CD4-positive, alpha-beta T cell treated with Interleukin-17A for 1 hour (primary cell): ENCODE results near the gene NBEA.

Source experiments
- DNase-seq: peaks from one replicate; pipeline ENCODE4 v3.0.0-alpha.2; 2020

The NBEA gene

GRCh38 chr13:35524171-35524570 lies 582.1 kb downstream of the NBEA start:
- DNase-seq, result no peak

DNA sequence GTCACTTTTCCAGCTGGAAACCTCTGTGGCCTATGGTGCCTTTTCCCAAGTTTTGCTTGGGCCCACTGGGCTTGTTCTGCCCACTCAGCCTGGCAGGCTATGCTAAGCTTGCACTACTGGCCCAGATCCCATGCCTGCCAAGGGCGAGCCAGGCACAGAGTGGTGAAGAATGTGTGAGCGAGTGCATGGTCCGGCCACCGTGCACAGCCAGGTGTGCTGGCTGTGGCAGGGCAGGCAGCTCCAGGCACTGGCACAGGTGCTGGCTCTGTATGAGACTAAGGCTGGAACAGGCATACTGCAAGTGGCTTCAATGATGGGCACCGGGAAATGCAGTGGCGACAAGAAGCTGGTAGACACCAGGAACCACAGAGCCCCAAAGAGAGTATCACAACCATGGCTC lies 584.5 kb downstream of the NBEA start:
- DNase-seq, result no peak

DNA sequence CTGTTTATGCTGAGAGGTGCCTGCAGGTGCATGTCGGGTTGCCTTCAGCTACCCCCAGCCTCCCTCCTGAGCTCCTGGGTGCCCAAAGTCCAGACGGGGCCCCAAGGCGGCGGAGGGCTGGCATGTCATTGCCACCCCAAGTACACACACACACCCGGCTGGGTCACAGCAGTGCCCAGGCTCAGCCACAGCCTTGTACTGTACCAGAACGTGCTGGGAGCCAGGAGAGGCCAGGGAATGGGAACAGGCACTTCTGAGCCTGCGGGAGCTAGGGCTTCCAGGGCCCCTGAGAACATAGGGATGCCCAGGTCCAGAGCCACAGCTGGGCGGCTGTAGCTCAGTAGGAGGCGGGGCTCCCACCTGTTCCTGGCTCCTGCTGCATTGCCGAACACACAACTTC lies 585.4 kb downstream of the NBEA start:
- DNase-seq, result no peak

DNA sequence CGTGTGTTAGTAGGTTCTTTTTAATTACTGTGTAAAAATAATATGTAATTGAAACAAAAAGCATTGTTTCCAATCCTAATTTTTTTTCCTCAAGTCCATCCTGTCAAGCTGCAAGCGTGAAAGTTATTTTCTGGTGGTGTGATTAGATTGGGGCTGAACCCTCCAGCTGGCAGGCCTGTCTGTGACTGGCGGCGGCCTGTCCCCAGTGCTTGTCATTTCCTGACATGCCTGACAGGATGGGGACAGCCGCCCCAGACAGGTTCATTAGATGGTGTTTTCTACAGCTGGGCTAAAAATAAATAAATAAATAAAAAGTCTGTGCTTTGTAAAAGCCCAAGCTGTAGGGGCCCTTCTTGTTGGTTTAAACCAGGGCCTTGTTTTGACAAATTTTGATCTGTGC lies 588.1 kb downstream of the NBEA start:
- no peak for DNase-seq

GRCh38 chr13:35530581-35530980 lies 588.5 kb downstream of the NBEA start:
- no peak for DNase-seq

DNA sequence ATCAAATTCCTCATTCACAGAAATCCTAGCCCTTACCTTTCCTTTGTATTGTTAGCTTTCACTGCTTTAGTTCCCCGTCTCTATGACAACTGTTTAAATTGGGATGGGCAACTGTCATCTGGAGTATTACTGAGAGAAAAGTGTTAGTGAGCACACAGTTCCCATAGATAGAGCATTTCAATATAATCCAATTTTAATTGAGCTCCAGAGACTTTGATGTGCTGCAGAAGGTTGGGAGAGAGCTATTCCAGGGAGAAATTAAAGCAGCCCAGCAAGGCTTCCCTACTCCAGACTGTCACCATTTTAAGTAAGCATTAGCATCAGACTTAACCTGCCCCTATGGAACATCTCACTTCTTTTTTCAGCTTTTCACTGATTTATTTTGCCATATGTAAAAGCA lies 589.5 kb downstream of the NBEA start:
- no peak for DNase-seq

- DNase-seq, result no peak
Observed at GRCh38 chr13:35534343-35534742, 592.3 kb downstream of the NBEA start.

DNA sequence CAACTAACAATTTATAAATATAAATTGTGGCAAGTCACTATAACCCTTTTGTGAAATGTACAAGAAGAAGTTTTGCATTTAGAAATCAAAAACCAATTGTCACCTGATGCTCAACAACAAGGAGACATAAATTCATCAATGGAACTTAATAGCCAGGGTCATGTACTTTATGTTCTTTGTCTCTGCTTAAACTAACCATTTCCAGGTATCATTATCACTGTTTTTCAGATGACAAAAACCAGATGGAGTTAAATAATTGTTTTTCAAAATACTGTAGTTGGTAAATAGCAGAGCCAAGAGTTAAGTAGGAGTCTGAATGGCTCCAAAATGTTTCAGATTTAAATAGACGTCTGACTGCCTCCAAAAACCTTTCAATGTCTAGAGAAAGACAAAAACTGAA lies 606.7 kb downstream of the NBEA start:
- no peak for DNase-seq

- no peak for DNase-seq
Observed at GRCh38 chr13:35549481-35549880, 607.4 kb downstream of the NBEA start.

DNA sequence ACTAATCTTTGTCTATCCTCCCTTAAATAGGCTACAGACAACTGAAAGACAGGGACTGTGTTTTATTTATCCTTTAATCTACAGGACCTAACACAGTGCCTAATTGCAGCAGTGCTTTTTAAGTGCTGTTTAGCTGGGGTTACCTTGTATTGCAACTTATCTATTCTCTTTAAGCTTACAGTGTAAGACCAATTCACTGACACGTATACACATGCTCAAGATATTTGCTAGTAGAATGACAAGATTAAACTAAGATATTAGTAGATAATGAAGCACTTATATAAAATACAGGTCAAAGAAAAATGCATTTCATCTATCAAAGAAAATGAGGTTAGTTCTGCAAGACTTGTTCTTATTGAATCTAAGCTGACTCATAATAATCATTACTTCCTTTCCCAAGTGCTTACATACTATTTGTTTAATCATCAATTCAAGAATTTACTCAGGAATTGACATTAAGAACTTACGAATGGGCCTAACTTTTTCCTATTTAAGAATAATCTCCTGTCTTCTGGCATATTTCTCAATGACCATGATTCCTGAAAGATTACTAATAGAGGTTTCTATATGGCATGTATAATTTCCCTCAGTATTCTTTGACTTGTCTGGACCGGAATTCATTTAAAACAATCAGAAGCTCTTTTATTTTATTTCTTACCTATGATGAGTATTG lies 610.2 kb downstream of the NBEA start:
- DNase-seq, result no peak

DNA sequence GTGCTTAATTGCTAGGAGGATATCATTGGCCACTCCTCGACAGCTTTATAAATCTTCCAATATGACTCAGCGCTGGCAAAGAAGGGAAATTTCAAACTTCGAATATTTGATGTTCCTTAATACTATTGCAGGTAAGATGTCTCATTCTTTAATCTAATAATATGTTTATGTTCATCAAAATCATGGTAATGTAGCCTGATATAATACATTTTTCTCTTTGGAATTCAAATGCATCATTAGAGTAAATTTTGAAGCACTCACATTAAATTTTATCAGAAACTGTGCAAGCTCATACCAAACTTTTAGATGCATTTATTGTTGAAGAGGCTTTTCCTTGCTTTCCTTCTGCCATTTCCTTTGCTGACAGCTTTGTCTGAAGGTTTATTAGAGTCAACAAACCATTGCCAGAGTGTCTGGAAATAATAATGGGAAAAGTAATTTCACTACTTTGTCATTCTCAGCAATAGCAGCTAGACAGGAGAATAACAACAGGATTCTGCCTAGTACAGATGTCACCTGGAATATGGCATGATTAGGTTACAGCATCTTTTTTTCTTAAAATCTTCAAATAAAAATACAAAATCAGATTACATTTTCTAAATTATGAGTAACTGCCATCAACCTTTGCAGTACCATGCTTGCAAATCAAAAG lies 613.0 kb downstream of the NBEA start:
- DNase-seq, result no peak

DNA sequence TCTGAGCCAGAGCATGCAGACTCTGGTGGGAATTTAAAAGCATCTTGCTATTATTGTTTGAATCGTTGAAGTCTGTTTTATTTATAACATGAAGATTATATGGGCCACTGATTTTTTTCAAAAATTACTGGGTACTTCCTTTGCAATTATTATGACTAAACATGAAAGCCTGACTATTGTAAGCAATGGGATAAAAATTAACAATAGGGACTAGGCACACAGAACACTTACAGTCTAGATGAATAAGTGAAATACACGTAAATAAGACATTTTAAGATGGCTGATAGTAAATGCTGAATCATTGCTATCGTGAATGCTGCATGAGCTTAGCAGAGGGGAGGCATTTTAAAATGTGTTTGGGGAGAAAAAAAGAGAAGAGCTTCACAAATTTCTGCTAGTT lies 615.4 kb downstream of the NBEA start:
- DNase-seq, result no peak

GRCh38 chr13:35561540-35561939 lies 619.5 kb downstream of the NBEA start:
- no peak for DNase-seq

DNA sequence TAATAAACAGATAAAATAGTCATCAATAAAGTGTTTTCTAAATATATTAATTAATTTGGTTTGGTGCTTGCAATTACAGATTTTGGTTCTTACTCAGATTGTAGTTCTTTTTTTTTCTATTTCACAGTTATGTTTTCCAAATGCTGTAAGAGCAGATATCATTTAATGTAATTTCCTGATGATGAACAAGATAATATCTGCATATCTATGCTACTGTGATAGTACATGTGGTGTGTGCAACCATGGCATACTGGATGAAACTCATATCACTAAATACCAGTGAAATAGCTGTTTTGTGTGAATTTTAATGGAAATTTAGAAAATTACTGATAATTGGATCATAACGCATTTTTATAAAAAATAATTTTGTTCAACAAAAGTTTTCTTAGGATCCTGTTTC lies 623.2 kb downstream of the NBEA start:
- DNase-seq, result no peak

- no peak for DNase-seq
Observed at GRCh38 chr13:35566340-35566739, 624.3 kb downstream of the NBEA start.

DNA sequence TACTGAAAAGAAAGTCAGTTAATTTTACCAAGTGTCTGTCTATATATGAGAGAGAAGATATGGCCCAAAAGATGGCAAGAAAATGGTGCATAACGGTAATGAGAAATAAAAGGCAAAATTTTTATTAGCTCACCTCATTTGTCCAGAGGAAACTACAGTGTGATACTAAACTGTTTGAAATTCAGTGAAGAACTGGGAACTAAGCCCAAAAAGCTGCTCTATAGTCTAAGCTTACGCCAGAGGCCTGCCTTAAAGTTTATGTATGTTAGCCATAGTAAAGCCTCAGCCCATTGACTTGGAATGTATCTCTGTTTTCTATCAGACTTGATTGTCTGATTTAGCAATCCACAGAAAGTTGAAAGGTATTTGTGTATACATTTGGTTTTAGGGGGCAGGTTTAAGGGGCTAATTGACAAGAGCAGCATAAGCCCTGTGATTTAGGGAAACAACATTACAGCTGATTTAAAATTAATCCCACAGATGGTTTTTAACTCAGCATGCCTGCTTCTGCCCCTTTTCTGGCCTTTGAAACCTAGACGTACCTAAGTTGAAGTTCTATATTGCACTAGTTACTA lies 625.4 kb downstream of the NBEA start:
- DNase-seq, result no peak

- no peak for DNase-seq
Observed at GRCh38 chr13:35573639-35574038, 631.6 kb downstream of the NBEA start.

GRCh38 chr13:35592457-35592856 lies 650.4 kb downstream of the NBEA start:
- DNase-seq, result no peak

GRCh38 chr13:35593651-35594050 lies 651.6 kb downstream of the NBEA start:
- DNase-seq, result no peak

DNA sequence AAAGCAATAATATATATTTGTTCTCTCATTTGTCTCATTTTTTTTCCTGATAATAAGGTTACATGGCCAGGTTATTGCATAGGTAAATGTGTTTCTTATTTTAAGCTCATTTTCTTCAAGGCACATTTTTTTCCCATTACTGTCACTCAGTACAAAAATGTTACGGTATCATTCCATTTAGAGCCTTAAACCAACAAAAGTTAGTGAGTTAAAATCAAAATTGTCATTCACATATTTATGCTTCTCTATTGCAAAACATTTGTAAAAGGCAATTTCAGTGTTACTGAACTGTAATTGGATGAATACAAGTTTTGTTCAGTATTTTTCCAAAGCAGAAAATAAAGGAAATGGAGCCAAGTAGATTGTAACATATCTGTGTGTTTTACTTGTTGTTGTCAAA lies 652.0 kb downstream of the NBEA start:
- no peak for DNase-seq

DNA sequence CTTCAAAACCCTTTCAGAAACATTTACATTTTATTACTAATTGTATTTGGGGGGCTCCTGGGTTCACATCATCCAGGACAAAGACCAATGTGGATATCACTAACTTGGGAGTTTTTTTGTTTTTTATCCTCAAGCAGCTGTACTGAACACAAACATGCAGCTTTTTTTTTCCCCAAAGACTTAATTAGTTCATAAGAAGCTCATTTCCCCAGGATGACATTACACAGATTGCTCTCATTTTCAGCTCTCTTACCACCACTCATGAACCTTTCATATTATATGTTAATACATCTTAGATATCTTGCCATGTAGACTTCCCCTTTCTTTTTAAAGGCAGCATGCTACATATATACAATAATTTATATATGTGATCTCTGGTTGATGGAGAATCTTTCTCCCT lies 653.1 kb downstream of the NBEA start:
- no peak for DNase-seq

DNA sequence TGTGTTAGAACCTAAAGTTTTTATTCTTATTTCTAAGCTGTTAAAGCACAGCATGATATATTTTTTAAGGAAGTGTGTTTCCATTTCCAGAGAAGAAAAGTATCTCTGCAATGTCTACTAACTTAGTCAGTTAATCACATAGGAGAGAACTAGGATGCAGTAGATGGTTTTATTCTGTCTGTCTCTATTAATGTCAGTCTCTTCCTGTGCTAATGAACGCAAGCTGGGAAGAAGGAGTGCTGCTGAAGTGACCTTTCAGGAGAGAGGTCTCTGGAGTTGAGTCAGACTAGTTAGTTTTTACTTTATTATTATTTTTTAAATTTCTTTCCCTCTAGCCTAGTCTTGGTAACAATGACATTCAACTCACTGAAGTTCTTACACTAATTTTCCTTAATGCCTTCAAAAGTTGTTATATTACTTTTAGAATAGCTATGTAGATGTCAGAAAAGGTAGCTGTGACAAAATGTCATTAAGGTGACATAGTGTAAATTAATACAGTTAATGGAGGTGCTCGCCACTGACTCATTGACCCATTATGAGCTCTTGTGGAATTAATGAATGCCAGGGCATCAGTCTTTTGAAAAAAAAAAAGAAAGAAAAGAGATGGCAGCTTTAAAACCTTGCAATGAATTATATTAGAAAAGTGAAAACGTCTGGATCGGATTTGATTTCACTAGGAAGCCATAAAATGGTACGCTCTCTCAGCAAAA lies 654.4 kb downstream of the NBEA start:
- no peak for DNase-seq

GRCh38 chr13:35597451-35597850 lies 655.4 kb downstream of the NBEA start:
- DNase-seq, result no peak

DNA sequence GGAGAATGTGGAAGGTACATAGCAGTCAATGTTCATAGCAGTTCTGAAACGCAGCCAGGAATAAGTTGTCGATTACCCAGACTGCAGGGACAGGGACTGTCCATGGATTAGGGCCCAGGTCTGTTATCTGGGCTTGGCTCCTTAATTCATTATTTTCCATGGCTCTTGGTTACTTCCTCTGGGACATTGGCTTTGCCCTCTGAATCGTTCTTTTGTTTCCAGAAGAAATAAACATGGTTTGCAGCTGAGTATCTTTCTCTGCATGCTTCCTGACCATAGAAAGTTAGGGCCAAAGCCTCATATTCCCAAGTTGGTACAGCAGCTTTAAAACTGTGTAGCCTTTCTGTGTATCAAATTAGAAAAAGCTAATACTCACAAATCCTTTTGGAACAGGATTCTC lies 656.2 kb downstream of the NBEA start:
- DNase-seq, result no peak
